SH-SY5Y (cell line): ENCODE data around the gene TMEM132A.

ENCODE experiments used
- GATA2 ChIP-seq: IDR thresholded peaks from 2 replicates; pipeline ENCODE4 v1.6.1; 2011; ENCODE audit warnings: mild to moderate bottlenecking, low read depth, low read length
- GATA3 ChIP-seq: IDR thresholded peaks from 2 replicates; pipeline ENCODE4 v1.6.1; 2011; ENCODE audit warnings: low read depth, mild to moderate bottlenecking, low read length, moderate library complexity

DNA sequence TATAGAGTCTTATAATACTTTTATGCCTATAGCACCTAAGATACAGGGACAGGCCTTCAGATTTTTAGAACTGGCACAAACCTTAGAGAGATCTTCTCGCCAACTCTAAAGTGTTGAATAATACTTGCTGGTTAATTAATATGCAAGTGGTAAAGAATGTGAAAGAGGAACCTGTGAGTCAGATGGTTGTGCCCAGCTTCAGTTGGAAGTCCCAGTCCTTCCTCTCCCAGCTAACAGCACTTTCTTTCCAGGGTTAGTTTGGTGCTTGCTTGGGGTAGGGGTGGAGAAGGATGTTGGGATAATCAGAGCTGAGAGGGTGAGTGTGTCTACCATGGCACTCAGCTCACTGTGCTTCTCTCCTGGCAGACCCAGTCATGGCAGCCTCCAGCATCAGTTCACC, 4.9 kb upstream of the TMEM132A start:
- no peak for TF ChIP-seq GATA2
- TF ChIP-seq GATA3, result no peak
